Upper lobe of right lung (tissue), 1 donor: ENCODE results near the gene AUNIP. TPM values are rescaled to one million over a fixed set of nuclear protein-coding genes. Genes with fewer than 3 reads are reported as not detected.

ENCODE experiments used
- ATAC-seq: fragments of 200-7000 bp; cut with Tn5 transposase; one replicate; pipeline ENCODE4 v1.9.1; 2020; ENCODE audit warnings: mild to moderate bottlenecking, moderate library complexity
- DNase-seq: peaks from one replicate; pipeline ENCODE4 v3.0.0-alpha.2; 2020
- H3K27ac ChIP-seq: fragments of 200-600 bp; one replicate; pipeline ENCODE4 v1.8.0; 2022
- H3K27me3 ChIP-seq: fragments of 200-600 bp; one replicate; pipeline ENCODE4 v1.8.0; 2022; ENCODE audit warnings: mild to moderate bottlenecking
- H3K36me3 ChIP-seq: fragments of 200-600 bp; one replicate; pipeline ENCODE4 v1.8.0; 2022
- H3K4me1 ChIP-seq: fragments of 200-600 bp; one replicate; pipeline ENCODE4 v1.8.0; 2022
- H3K4me3 ChIP-seq: fragments of 200-600 bp; one replicate; pipeline ENCODE4 v1.8.0; 2022; ENCODE audit warnings: mild to moderate bottlenecking
- H3K9me3 ChIP-seq: fragments of 200-600 bp; one replicate; pipeline ENCODE4 v1.8.0; 2022
- intact Hi-C: fragments of 100-400 bp; cut with DNase I; formaldehyde crosslinking; loops from one replicate; pipeline ENCODE4 v1.11.0; 2022
- total RNA-seq: library from RNA; stranded (reverse); fragmentation: NEBNext Ultra II Directional; extraction: Animal tissue kit (Norgen Biotek cat#: 25700); gene quantifications from one replicate; pipeline ENCODE4 v1.2.1, GENCODE V29; 2021
- TF ChIP-seq, protein P1 (sequence below): fragments of 200-600 bp; IDR thresholded peaks from one replicate; pipeline ENCODE4 v1.8.0; 2022; ENCODE audit warnings: antibody characterized with exemption
- donor health status: DM: no; HTN: yes; CAD: no; lungs with severe emphysema.

AUNIP gene
- total RNA-seq, 1 donor from 2014 or later, result not detected

GRCh38 chr1:25818569-25818968 lies 40.7 kb downstream of the AUNIP start:
- intact Hi-C loops, result no loop called here
- TF ChIP-seq, protein P1, sequence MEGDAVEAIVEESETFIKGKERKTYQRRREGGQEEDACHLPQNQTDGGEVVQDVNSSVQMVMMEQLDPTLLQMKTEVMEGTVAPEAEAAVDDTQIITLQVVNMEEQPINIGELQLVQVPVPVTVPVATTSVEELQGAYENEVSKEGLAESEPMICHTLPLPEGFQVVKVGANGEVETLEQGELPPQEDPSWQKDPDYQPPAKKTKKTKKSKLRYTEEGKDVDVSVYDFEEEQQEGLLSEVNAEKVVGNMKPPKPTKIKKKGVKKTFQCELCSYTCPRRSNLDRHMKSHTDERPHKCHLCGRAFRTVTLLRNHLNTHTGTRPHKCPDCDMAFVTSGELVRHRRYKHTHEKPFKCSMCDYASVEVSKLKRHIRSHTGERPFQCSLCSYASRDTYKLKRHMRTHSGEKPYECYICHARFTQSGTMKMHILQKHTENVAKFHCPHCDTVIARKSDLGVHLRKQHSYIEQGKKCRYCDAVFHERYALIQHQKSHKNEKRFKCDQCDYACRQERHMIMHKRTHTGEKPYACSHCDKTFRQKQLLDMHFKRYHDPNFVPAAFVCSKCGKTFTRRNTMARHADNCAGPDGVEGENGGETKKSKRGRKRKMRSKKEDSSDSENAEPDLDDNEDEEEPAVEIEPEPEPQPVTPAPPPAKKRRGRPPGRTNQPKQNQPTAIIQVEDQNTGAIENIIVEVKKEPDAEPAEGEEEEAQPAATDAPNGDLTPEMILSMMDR, result no peak
- H3K4me3 ChIP-seq, result peak overlapping the region; percentile 89

DNA sequence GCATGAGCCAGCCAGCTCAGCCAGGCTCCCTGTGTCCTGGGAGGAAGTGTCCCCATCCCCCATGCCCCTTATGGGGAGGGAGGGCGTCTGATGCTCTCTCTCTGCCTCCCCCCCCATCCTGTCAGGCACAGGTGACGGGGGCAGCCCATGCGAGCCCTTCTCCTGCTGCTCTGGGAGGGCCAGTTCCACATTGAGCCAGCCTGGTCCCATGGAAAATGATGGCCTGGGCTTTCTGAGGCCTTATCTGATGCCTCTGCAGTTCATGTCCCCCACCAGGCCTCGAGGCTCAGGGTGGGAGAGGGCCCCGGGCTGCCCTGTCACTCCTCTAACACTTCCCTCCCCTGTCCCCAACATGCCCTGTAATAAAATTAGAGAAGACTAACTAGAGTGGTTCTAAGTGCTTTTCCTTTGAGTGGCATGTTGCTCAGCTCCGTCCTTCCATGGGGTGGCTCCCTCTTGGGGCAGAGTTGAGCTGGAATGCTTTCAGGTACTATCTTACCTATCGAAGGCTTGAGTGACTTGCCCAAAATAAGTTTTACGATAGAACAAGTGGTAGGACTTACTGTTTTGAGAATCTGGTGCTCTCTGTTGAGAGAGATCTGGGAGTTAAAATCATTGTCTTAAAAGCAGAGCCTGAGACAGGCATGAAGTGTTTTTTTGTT lies 41.3 kb downstream of the AUNIP start:
- intact Hi-C loops, result no loop called here
- Histone ChIP-seq H3K27ac (peak overlapping the region; percentile 89), H3K9me3 (no peaks in the 10 kb centered on the region), H3K4me1 (peaks cover 30% of the 10 kb centered on the region), H3K4me3 (no peak overlapping the region), H3K27me3 (no peaks in the 10 kb centered on the region), H3K36me3 (peaks cover 33% of the 10 kb centered on the region)
- ATAC-seq, result no peak
- TF ChIP-seq, protein P1, result no peak
- peak; percentile 57 for DNase-seq

More at GRCh38 chr1:25818569-25818968, 40.7 kb downstream of the AUNIP start:
- Histone ChIP-seq H3K9me3 (no peaks in the 10 kb centered on the region), H3K4me1 (peaks cover 30% of the 10 kb centered on the region), H3K36me3 (peaks cover 27% of the 10 kb centered on the region), H3K27ac (peak overlapping the region; percentile 89), H3K27me3 (no peaks in the 10 kb centered on the region)
- no peak for ATAC-seq
- peak; percentile 26 for DNase-seq

GRCh38 chr1:25816112-25816718 lies 43.0 kb downstream of the AUNIP start:
- DNase-seq, result peak; percentile 58
- no peak for ATAC-seq
- Histone ChIP-seq H3K9me3 (no peaks in the 10 kb centered on the region), H3K4me1 (peaks cover 21% of the 10 kb centered on the region), H3K4me3 (no peak overlapping the region), H3K36me3 (peaks cover 46% of the 10 kb centered on the region), H3K27me3 (no peaks in the 10 kb centered on the region), H3K27ac (no peak overlapping the region)
- intact Hi-C loops, result no loop called here
- TF ChIP-seq, protein P1, result no peak

DNA sequence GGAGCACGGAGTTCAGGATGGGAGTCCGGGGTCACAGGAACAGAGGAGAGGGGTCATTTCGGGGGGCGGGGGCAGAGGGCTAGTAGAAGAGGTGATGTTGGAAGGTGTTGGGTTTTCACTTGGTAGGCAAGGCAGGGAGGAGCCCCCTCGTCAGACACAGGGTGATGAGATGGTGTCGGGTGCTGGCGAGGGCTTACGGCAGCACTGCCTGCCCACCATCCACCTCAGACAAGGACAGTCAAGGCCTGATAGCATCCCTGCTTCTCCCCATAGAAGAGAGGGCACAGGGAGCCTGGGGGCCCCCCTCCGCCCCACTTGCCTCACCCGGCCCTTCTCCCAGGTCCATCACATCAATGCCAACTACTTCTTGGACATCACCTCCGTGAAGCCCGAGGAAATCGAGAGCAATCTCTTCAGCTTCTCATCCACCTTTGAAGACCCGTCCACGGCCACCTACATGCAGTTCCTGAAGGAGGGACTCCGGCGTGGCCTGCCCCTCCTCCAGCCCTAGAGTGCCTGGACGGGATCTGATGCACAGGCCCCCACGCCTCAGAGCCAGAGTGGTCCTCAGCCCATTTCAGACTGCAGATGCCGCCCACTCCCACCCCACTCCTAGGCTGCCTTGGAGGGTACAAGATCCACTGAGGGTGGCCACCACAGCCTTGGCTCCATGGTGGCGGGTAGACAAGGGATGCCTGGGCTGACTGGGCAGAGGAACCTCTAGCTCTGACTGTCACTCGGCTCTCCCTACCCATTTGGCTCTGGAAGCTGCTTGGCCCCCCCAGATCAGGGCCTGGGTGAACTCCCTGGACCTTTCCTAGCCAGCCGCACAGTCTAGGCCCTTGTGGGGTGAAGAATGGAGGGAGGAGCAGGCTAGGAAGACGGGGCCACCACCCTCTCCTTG lies 43.8 kb downstream of the AUNIP start:
- H3K27ac ChIP-seq, result no peak overlapping the region
- no peak overlapping the region for H3K4me3 ChIP-seq
- H3K27me3 ChIP-seq, result no peaks in the 10 kb centered on the region
- ATAC-seq (no peak), DNase-seq (peak; percentile 64)
- peaks cover 47% of the 10 kb centered on the region for H3K36me3 ChIP-seq
- peaks cover 22% of the 10 kb centered on the region for H3K4me1 ChIP-seq
- TF ChIP-seq, protein P1, result no peak
- intact Hi-C loops, result no loop called here
- H3K9me3 ChIP-seq, result no peaks in the 10 kb centered on the region

GRCh38 chr1:25814549-25815087 lies 44.6 kb downstream of the AUNIP start:
- Histone ChIP-seq H3K9me3 (no peaks in the 10 kb centered on the region), H3K4me3 (no peak overlapping the region), H3K27ac (no peak overlapping the region), H3K4me1 (peaks cover 26% of the 10 kb centered on the region), H3K36me3 (peaks cover 47% of the 10 kb centered on the region), H3K27me3 (no peaks in the 10 kb centered on the region)
- DNase-seq (peak; percentile 42), ATAC-seq (no peak)
- intact Hi-C loops, result no loop called here
- TF ChIP-seq, protein P1, result no peak
